NCI-H2196 treated with DMSO at 0.1 percent for 48 hours (cell line): ENCODE measurements around the gene FGD2.
A peak's percentile ranks its signal among the peaks of the same experiment; 100 is the strongest.

Experiments used
- DNase-seq: peaks from one replicate; lab custom pipeline; 2025; ENCODE audit not compliant: unreplicated experiment; lab: John Stamatoyannopoulos, UW

The FGD2 gene

DNA sequence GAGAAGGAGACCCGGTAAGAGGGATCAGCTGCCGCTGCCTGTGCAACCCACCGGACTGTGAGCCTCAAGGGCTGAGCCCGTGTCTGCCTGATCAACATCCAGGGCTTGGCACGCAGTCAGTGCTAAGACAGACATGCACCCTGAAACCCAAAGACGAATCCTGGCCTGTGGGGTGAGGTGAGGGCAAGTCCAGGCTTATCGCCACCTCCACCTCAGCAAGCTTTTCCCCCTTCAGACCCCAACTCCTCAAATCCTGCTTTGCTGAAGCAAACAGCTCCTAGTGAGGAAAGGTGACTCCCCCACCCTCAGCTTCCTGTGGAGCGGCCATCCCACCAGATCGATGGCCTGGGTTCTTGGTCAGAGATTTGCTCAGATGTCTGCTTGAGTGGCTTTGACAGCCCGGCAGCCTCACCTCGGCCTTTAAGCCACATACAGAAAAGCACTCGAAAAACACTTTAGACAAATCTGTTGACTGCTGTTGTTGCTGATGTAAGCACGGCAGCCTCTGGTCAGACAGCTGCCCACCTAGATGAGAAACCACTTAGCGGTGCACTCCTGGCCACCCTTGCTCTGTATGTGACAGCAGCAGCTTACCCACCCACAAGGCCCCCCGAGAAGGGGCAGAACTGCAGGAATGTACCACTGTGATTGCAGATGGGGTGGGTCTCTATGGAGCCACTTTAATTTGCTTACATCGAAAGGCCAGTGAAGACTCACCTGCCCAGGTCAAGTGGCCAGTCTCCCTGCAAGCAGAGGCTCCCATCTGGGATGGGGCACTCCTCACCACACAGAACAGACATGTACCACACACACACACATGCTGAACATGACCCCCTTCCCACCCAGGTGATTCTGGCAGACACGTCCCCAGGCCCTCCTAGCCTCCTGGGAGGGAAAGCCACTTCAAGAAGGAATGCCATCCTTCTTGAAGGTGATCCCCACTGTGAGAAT lies 34.3 kb upstream of the FGD2 start:
- no peak for DNase-seq

DNA sequence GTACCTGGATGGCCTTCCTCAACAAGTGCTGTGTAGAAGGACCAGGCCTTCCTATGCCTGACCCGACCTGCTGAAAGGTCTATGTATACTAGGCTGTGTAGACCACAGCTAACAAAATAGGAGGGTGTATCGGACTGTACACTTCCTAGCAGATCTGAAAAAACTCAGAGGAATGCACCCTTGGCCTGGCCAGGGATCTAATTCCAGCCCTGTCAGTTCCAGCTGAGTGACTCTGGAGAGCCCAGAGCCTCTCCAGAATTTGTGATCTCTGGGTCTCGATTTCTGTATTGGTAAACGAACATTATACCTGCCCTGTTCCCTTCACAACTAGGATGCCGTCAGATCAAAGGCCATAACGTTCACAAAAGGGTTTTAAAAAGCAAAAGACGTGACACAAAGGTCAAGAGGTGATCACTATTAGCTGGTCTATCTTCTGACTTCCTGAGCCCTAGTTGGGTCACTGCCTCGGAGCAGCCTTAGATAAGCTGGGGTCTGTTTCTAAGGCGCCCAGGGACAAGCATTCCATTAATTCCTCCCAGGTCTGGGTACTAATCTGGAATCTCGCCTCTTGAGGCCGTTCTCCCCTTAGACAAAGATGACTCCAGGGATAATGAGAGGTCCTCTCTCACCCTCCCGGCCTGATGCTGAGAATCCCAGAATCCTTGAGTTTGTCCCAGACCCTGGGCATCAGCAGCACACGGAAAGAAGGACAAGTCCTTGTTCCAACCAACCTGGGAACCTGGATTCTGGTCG lies 33.4 kb upstream of the FGD2 start:
- no peak for DNase-seq

DNA sequence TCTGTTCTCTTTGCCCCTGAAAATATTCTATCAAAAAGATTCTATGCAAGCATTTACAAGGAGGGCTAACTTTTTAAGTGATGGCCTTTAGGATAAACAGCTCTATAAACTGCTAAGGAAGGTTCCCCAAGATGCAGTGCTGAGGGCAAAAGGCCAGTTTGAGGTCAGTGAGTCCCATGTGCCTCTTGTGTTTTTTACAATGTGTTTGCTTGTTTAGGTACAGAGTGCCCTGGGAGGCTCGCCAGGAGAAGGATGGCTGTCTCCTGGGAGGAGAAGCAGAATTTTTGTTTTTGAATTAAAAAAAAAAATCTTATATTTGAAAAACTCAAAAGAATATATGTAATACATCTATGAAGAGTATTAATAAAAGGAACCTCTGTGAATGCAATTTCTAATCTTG lies 32.3 kb upstream of the FGD2 start:
- no peak for DNase-seq

DNA sequence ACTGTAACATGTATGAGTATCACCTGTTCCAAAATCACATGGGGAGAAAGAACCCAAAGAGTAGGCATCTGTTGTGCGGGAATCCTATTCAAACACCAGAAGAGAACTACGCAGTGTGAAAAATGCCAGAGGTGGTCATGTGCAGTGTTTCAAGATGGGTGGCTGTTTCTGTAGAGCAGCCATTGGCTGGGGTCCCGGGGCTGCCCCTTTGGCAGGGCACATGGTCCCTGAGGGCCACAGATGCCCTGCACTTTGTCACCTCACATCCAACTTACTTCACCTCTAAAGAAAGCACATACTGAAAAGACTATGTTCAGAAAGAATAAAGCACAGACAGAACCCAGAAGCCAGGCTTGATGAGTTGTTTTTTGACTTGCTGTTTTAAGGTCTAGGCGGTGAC lies 31.8 kb upstream of the FGD2 start:
- DNase-seq = no peak

DNA sequence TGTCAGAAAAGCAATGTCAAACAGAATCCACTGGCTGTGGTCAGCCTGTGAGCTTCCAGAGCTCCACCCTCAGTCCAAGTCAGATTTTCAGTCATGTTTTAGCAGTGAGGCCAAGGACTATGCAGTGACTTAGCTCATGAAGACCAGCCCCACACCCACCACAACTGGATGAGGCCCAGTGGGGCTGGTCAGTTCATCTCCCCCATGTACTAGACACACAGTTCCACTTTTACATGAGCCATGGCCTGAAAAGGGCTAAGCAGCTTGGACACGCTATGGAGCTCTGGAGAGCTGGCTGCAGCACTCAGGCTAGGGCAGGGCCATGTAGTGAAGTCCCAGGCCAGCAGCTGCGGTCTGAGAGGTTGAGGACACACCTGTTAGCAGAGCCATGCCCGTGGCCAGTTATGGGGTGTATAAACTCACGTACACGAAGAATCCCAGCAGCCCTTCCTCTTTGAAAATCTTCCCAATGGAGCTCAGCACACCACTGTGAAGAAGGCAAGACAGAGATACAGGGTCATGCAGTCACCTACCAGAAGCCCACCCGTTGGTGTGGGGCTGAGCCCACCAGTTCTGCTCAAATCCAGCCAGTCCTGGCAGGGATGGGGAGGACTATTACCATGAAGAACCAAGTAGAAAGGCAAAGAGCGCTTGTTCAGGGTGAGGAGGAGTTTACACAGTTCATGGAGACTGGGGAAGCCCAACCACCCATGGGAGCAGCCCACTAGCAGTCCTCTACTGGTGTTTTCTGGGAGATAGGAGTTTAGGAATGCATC lies 30.0 kb upstream of the FGD2 start:
- no peak for DNase-seq

DNA sequence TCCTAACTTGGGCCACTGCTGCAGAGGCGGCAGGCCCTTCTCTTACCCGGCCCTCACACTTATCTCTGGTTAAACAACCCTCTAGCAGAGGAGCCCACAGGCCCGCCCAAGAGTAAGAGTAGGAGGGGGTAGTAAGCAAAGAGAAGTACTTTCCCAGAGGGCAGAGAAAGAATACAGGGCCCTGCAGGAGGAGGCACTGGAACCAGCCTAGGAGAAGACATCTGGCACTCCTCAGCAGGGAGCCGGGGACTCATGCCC lies 29.5 kb upstream of the FGD2 start:
- no peak for DNase-seq

DNA sequence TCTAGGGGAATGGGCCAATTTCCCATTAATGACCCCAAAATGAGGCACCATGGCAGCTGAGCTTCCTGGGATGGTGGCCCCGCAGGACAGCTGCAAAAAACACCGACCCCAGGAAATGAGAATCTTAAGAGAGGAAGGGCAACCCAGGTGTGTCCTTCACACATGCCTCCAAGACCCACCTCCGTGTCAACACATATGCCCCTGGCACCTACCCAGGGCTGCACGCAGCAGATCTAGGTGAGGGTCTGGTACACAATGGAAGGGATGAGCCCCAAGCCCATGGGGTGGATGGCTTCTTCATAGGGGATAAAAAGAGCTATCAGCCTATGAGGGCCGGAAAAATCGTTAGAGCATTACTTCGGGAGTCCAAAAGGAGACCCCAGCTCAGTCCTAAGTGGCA lies 28.9 kb upstream of the FGD2 start:
- DNase-seq = no peak

DNA sequence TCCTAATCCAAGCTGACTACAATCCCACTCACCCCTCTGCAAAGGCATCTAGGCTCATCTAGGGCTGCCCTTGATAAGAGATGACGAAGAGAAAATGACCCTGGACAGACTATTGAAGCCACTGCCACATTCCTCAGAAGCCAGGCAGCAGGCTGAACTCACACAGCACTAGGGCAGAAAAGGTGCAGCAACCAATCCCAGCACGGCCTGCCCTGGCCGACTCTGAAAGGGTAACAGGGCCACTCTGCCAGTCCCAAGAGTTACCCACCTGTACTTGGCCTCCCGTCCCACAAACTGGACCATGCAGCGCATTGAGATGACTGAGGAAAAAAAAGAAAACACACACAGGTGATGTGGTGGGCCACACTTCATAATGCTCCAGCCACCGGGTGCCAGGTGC lies 28.5 kb upstream of the FGD2 start:
- no peak for DNase-seq

DNA sequence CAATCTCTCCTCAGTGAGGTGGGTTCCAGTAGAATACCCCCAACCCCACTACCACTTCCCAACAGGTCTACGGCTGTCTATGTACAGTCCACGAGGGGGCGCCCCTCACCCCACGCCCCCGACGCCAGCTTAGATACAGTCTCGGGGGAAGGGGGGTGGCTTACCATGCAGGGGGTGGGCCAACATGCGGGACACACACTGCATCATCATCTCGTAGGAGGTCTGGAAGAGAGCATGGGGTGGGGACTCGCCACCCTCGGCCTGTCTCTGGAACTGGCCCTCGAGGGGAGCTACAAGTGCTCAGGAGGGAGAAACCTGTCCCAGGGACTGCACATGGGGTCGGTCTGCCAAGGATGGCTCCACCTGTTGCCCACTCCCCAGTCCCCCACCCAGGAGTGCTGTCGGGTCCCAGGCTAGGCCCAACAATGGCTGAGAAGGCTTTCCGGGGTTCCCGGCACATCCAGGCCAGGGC lies 27.9 kb upstream of the FGD2 start:
- no peak for DNase-seq

DNA sequence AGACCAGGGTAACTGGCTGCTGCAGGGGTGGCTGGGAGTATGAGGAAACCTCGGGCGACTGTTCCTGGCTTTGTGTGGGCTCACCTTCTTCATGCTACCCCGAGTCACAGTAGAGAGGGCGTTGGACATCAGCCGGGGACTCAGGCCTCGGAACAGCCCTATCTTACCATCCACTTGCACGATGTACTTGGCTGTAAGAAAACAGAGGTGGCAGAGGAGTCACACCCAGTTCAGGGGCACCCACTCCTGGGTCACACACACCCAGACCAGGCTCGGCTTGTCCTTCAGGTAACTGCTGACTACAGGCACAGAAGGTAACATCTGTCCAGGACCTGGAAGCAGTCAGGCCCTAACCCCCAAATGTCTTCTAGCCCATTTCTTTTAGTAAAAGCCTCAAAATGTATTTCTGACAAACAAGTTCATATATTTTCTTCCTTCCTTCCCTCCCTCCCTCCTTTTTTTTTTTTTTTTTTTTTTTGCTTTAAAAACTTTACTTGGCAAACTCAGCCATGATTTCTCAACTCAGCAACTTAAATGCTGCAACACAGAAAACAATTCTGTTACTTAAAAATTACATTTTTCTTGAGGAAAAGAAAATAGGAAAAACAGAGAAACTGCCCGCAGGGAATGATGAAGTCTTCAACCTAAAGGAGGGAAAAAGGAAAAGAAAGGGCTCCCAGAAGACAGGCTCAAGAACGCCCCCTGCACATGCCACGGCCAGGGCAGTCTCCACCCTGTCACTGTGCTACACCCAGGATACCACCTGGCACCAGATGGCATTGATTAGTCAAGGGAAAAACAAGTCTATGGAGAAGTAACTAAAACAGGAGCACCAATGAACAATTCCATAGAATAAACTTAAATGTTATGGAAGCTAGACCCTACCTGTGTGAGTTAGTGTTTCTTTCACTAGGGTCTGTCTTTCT lies 26.8 kb upstream of the FGD2 start:
- DNase-seq = no peak

DNA sequence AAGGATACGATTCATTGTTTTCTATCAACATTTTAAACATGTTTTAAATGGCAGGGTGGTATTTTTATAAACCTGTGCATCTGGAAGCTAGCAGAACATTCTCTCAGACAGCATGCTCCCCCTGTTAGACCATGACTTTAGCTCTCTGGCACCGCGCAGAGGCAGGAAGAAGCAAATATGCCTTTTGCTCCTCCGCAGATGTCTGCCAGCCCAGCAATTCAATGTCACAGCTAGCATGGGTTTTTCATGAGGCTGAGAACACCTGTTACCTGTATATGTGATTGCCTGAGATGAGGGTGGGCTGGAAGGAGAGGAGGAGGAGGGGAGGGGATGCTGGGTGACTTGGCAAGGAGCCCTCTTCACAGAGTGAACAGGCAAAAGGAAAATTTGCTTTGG lies 26.1 kb upstream of the FGD2 start:
- DNase-seq = peak; percentile 22

DNA sequence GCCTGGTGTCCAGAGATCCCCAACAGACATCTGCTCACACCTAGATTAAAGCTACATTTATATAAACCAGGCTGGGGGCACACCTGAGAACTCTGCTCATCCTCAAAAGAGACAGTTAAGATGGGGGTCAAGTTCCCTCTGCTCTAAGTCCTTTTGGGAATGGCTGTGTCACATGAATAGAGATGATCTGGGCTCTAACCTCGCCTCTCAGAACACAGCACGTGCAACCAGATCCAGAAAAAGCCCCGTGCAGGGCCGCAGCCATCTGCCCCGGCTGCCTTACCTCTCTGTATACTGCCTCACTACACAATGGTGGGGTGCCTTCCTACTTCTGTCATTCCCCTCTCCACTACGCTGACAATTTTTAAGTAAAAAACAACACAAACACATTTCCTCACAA lies 25.3 kb upstream of the FGD2 start:
- no peak for DNase-seq

DNA sequence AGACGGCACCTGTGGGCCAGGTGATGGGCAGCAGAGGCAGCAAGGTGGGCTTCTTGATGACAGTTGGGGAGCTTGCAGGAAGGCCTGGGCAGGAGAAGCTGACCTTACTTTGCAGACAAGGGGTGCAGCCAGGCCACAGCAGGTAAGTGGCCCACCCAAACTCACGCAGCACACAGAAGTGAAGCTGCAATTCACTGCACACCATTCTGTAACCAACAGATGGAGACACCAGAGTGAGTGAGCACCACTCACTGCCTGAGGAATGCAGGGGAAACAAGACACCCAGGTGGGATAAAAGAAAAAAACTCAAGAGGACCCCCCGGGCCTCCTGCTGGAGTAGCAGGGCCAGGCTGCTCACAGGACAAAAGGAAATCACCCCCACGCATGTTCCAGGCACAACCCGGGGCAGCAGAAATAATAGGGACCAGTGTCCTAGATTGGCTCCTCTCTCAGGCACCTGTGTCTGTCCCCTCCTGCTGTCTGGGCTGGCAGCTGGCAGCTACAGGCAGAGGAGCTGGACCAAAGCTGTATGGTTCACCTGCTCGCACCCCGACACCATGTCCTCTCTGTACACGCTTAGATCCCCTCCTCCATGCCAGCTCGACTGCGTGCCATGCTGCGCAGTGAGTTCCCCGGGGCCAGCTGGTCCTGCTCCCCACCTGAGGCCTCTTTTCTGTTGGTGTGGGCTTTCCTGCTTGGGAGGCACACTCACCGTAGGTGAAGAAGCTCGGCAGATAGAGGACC lies 24.4 kb upstream of the FGD2 start:
- no peak for DNase-seq

DNA sequence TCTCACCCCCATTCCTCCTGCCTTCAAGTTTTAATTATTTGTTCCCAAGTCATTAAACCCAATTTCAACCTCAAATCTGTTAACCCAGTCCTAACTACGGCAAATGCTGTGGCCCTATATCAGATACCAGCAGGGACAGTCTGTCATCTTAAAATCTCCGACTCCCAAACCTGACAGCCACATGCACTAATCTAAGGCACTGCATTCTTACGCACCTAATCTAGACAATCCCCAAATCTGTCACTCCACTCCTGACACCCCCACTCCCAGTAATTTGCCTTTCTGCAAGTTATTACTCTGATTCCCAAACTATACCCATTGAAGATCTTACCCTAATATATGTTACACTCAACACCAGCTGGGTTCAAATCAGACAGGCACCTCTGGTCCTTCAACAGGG lies 21.9 kb upstream of the FGD2 start:
- no peak for DNase-seq

DNA sequence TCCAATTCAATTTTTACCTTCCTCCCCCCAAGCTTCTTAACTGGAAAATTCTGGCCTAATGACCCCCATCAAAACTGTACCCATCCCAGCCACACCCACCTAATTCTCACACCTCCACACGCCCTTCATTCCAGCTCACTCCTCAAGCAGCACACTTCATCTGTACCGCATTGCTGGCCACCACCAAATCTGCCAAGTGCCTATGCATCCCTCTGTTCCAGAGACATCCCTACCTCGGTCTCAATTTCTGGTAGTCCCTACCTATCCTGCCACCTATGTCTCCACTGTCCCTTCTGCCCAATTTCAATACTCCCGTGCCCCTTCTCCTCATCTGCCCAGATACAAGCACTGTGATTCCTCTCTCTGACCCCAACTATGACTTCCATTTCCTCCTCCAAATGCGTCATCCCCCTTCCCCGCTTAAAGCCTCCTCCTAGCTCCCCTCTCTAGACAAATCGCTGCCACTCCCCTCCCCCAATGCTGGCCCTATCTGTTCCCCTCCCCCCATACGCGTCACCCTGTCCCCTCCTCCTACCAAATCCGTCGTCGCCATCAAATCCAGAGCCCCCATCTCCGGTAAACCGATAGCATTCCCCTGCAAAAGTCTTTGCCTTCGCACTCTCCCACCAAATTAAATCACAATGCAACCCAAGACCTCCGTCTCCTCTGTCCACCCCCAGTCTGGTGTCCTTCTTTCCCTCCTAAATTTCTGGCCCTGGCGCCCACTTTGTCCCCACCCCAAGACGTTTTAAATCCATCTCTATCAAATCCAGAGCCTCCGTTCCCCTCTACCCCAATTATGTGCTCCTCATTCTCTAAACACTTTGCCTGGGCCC lies 20.7 kb upstream of the FGD2 start:
- DNase-seq = no peak

DNA sequence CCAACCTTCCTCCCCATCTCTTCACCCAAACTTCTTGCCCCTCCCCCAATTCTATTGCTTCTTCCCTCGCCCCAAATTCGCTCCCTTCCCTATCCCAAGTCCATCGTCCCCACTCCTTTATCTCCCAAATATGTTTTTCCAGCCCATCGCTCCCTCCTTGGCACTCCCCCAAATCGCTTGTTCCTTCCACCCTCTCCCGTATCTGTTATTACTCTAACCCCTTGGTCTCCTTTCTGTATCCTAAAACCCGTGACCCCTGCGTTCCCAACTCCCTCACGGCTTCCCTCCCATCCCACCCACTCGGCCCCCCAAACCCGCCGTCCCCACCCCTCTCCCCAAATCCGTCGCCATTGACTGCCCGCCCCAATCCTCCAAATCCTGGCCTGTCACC lies 20.0 kb upstream of the FGD2 start:
- no peak for DNase-seq

DNA sequence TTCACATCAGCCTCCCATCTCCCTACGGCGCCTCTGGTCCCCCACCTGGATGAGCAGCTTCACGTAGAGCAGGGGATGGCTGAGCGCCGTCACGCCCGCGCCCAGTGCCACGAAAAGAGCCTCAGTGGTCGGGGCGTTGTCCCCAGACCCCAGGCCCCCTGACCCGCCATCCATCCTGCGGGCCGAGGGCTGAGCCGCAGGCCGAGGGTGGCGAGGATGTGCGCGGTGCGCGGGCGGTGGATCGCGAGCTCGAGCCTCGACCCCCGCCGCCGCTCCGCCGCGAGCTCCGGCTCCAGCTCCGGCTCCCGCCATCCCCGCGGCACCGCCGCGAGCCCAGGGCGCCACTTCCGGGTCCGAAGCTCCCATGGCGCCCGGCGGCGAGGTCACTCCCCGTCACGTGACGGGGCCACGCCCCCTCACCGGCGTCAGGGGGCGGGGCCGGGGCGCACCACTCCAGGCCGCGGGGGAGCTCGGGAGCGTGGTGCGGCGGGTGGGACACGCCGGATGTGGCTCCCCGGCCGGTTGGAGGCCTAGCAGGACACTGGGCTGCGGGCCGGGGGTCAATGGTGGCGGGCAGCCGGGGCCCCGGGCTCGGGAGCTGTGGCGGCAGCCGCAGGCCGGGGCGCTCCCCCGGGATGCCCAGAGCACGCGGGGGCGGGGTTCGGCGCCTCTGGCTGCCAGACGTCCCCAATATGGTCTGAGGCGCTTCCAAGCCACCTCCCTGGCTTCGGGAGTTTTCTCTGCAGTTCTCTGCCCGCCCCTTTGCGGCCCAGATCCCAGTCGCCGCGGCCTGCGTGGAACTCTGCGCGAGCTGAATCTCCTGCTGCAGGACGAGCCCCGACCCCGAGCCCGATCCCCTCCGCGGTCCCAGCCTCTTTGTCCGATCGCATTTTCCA lies 19.4 kb upstream of the FGD2 start, which contains the start of gene MTCH1:
MTCH1 (minus strand) TSS at position 389 of the 896 bp plus-strand sequence; CDS start at position 366, 23 bp downstream.
- DNase-seq = peak; percentile 65

DNA sequence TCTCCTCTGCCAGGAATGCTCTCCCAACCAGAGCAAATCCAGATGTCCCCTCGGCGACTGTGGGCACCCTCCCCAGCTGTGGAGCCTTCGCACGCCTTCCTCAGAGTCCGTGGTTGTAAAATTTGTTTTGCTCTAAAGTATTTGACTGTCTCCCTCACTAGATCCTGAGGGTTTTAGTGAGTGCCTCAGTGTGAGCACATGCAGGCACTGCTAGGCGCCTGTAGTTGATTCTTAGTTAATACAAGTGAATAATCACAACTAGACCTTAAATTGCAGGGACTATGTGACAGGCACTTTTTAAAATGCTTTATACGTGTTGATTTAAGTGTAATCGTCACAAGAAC lies 18.8 kb upstream of the FGD2 start:
- no peak for DNase-seq
